Fibroblast of lung (primary cell): ENCODE measurements around the gene TSPAN1. TPM values are rescaled to one million over a fixed set of nuclear protein-coding genes. Genes with fewer than 3 reads are reported as not detected.

Experiments
- DNase-seq, 2 donors: peaks; one replicate each; pipeline versions ENCODE4 v3.0.0 to v3.0.0-alpha.2; 2010; ENCODE audit warnings: low read depth in 2 of 2
- H2AFZ ChIP-seq: 2 replicates; pipeline ENCODE4 v1.5.1; 2012; ENCODE audit warnings: low read length, control low read depth, inconsistent platforms
- H3K27ac ChIP-seq: 2 replicates; pipeline ENCODE4 v1.5.1; 2011; ENCODE audit warnings: low read length, control low read depth; ENCODE audit not compliant: insufficient read depth
- H3K27me3 ChIP-seq: 2 replicates; pipeline ENCODE4 v1.5.1; 2011; ENCODE audit warnings: mild to moderate bottlenecking, low read length; ENCODE audit not compliant: control insufficient read depth, insufficient read depth
- H3K36me3 ChIP-seq: 2 replicates; pipeline ENCODE4 v1.5.1; 2011; ENCODE audit warnings: low read length; ENCODE audit not compliant: control insufficient read depth, insufficient read depth
- H3K4me1 ChIP-seq: 2 replicates; pipeline ENCODE4 v1.5.1; 2011; ENCODE audit warnings: low read length; ENCODE audit not compliant: control insufficient read depth, insufficient read depth; ENCODE audit errors: extremely low read depth
- H3K4me2 ChIP-seq: 2 replicates; pipeline ENCODE4 v1.5.1; 2011; ENCODE audit warnings: low read length, control low read depth; ENCODE audit not compliant: insufficient read depth; ENCODE audit errors: extremely low read depth
- H3K4me3 ChIP-seq, 4 experiments: fragments of 200-600 bp in 1 of 4; sonication (generic) in 1 of 4; replicated peaks in 1 of 4; 2 replicates each; pipeline ENCODE4 v1.5.1; 2011 to 2016; ENCODE audit warnings: low read length in 4 of 4, low read depth in 3 of 4, mild to moderate bottlenecking in 3 of 4, control low read depth in 2 of 4, inconsistent platforms in 1 of 4, mixed read lengths in 1 of 4; ENCODE audit not compliant: insufficient read depth in 1 of 4; ENCODE audit errors: control extremely low read depth in 1 of 4
- H3K79me2 ChIP-seq: 2 replicates; pipeline ENCODE4 v1.5.1; 2012; ENCODE audit warnings: mild to moderate bottlenecking, low read length, inconsistent platforms; ENCODE audit not compliant: control insufficient read depth, insufficient read depth
- H3K9ac ChIP-seq: 2 replicates; pipeline ENCODE4 v1.5.1; 2011; ENCODE audit warnings: mild to moderate bottlenecking, low read length, control low read depth; ENCODE audit not compliant: insufficient read depth
- H3K9me3 ChIP-seq: 2 replicates; pipeline ENCODE4 v1.5.1; 2012; ENCODE audit warnings: low read depth, low read length; ENCODE audit not compliant: control insufficient read depth, insufficient read depth
- H4K20me1 ChIP-seq: 2 replicates; pipeline ENCODE4 v1.5.1; 2011; ENCODE audit warnings: low read length; ENCODE audit not compliant: control insufficient read depth, insufficient read depth; ENCODE audit errors: extremely low read depth
- CTCF ChIP-seq, 2 donors: IDR thresholded peaks in 1 of 2; conservative IDR thresholded peaks in 1 of 2; 1 replicate in 1 of 2; 2 replicates in 1 of 2; pipeline ENCODE4 v1.5.1; 2011 to 2012; ENCODE audit warnings: low read length in 2 of 2, control low read depth in 1 of 2, inconsistent platforms in 1 of 2, low read depth in 1 of 2, mild to moderate bottlenecking in 1 of 2
- EZH2 ChIP-seq: IDR thresholded peaks from 2 replicates; pipeline ENCODE4 v1.5.1; 2012; ENCODE audit warnings: low read length, control low read depth, mild to moderate bottlenecking; ENCODE audit errors: missing control alignments
- polyA plus RNA-seq, 2 donors: library from polyadenylated mRNA; depleted of rRNA in 1 of 2; stranded (reverse) in 1 of 2; unstranded in 1 of 2; fragments of >200 nt; gene quantifications; 2 replicates each; pipeline ENCODE4 v1.2.1, GENCODE V29; 2011 to 2012; ENCODE audit warnings: missing spikeins in 1 of 2
- total RNA-seq: library from RNA; depleted of rRNA; stranded (reverse); fragments of >200 nt; gene quantifications from 2 replicates; pipeline ENCODE4 v1.2.1, GENCODE V29; 2014

The TSPAN1 gene
- total and polyA plus RNA-seq, 2 donors (not counting 1 experiment from before 2014, with no cell fraction given), result 0.17 to 0.94 TPM

DNA sequence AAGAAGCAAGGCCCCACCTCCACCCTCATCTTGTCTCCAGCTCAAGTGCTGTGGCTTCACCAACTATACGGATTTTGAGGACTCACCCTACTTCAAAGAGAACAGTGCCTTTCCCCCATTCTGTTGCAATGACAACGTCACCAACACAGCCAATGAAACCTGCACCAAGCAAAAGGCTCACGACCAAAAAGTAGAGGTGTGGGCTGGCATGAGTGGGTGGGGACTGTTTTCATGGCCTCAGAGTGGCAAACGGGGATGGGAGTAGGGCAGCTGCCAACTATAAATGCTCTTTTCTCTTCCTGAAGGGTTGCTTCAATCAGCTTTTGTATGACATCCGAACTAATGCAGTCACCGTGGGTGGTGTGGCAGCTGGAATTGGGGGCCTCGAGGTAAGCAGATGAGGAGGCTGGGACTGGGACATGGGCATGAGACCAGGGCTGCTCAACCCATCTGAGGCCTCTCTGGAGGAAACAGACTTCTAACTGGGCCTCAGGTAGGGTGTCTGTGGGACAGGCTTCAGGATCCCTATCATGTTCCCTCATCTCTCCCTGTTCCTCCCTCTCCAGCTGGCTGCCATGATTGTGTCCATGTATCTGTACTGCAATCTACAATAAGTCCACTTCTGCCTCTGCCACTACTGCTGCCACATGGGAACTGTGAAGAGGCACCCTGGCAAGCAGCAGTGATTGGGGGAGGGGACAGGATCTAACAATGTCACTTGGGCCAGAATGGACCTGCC, 10.2 kb downstream of the TSPAN1 start:
- Histone ChIP-seq H3K27me3 (no peaks in the 10 kb centered on the region), H3K27ac (no peak overlapping the region), H3K36me3 (peaks cover 3% of the 10 kb centered on the region), H3K4me1 (peaks cover 11% of the 10 kb centered on the region), H3K4me3 (no peak overlapping the region), H3K9ac (no peak overlapping the region), H3K79me2 (no peaks in the 10 kb centered on the region), H2AFZ (no peak overlapping the region), H3K4me2 (no peak overlapping the region), H4K20me1 (no peaks in the 10 kb centered on the region), H3K9me3 (no peaks in the 10 kb centered on the region)
- DNase-seq, result no peak
- TF ChIP-seq EZH2 (no peak), CTCF (conservative IDR thresholded peaks at IDR 0.05 in 1 of 2, IDR thresholded peaks at IDR 0.05 in 1 of 2; ENCODE audit: low read depth in 1 of 2, low read length in 2 of 2) (no peak)

- no peak overlapping the region for H2AFZ ChIP-seq
- peaks cover 11% of the 10 kb centered on the region for H3K4me1 ChIP-seq
- no peaks in the 10 kb centered on the region for H3K79me2 ChIP-seq
- no peak overlapping the region for H3K4me3 ChIP-seq
- no peak for DNase-seq
- H3K27me3 ChIP-seq, result no peaks in the 10 kb centered on the region
- no peak overlapping the region for H3K4me2 ChIP-seq
- no peak for TF ChIP-seq CTCF (conservative IDR thresholded peaks at IDR 0.05 in 1 of 2, IDR thresholded peaks at IDR 0.05 in 1 of 2; ENCODE audit: low read depth in 1 of 2, low read length in 2 of 2)
- TF ChIP-seq EZH2, result no peak
- peaks cover 6% of the 10 kb centered on the region for H3K36me3 ChIP-seq
- H3K27ac ChIP-seq, result no peak overlapping the region
- no peak overlapping the region for H3K9ac ChIP-seq
- H3K9me3 ChIP-seq, result no peaks in the 10 kb centered on the region
- no peaks in the 10 kb centered on the region for H4K20me1 ChIP-seq
Measured at GRCh38 chr1:46186076-46186475, 11.2 kb downstream of the TSPAN1 start.

DNA sequence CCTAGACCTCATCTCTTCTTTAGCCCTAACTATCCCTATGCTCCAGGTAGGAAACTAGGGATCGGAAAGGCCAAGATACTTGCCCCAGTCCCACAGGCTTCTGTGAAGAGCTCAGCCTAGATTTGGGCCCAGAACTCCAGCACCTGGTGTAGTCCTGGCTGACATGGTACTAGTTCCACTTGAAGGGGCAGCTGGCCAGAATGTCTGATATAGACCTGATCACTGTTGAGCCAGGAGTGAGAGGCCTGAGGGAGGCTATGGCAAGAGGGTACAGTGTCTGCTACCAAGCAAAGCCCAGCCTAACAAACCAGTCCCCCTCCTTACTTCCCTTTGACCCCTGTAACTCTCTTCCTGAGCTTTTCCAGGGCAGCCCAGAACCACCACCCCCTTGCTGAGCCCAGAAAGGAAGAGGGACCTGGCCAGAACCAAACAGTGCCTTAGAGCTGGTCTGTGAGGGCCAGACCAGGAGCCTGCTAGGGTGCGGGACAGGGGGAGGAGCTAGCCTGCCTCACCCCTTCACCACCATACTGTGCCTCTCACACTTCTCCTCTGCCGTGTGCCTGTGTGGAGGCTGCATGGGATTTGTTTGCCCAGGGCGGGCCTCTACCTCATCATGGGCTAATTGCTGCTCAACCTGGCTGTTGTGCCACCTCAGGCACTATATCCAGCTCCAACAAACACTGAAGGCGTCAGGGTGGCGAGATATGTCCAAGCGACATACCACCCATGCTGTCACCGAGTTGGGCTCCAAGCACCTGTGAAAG, 12.4 kb downstream of the TSPAN1 start:
- Histone ChIP-seq H3K9ac (no peak overlapping the region), H4K20me1 (no peaks in the 10 kb centered on the region), H3K9me3 (no peaks in the 10 kb centered on the region), H2AFZ (no peak overlapping the region), H3K4me1 (peaks cover 9% of the 10 kb centered on the region), H3K27ac (no peak overlapping the region), H3K27me3 (no peaks in the 10 kb centered on the region), H3K79me2 (no peaks in the 10 kb centered on the region), H3K4me2 (no peak overlapping the region), H3K4me3 (no peak overlapping the region), H3K36me3 (peaks cover 8% of the 10 kb centered on the region)
- TF ChIP-seq CTCF (conservative IDR thresholded peaks at IDR 0.05 in 1 of 2, IDR thresholded peaks at IDR 0.05 in 1 of 2; ENCODE audit: low read depth in 1 of 2, low read length in 2 of 2) (no peak), EZH2 (no peak)
- no peak for DNase-seq
